K562 (cell line): ENCODE measurements around the gene USP49. TPM values are rescaled to one million over a fixed set of nuclear protein-coding genes. Genes with fewer than 3 reads are reported as not detected.

Source experiments
- ATAC-seq: fragments of 200-7000 bp; cut with Tn5 transposase; 3 replicates; pipeline ENCODE4 v1.9.1; 2020; ENCODE audit warnings: moderate library complexity
- BruUV-seq: library from RNA; stranded (reverse); fragments of 400-500 nt; replicated peaks from 2 replicates; lab custom pipeline; 2021; lab: Mats Ljungman, UMichigan
- CTCF ChIA-PET: fragments of 300-600 bp; formaldehyde crosslinking; extraction: SDS; loops from one replicate; lab custom pipeline; 2021; ENCODE audit warnings: low intra/inter-chr PET ratio; lab: Yijun Ruan, JAX
- POLR2A ChIA-PET: fragments of 300-600, 350-650 bp; sonication (Branson Sonifier 250); formaldehyde crosslinking; extraction: SDS; loops from one replicate; lab custom pipeline; 2021; ENCODE audit warnings: antibody characterized with exemption, inconsistent platforms; lab: Yijun Ruan, JAX
- DNase-seq, 4 experiments: peaks; one replicate each; pipeline versions ENCODE4 v3.0.0 to v3.0.0-alpha.2; 2011 to 2018; ENCODE audit warnings: low spot score in 3 of 4, mixed read lengths in 3 of 4; ENCODE audit errors: extremely low read depth in 1 of 4
- FAIRE-seq: peaks from 2 replicates; lab custom pipeline; 2011; peaks lifted over from hg19 to GRCh38; lab: Jason Lieb, UNC
- H2AFZ ChIP-seq: 2 replicates; pipeline ENCODE4 v1.6.0; 2011; ENCODE audit warnings: low read depth, low read length, control low read depth, inconsistent platforms
- H3K27ac ChIP-seq: fragments of 200-600 bp; 3 replicates; pipeline ENCODE4 v1.8.0; 2011; ENCODE audit warnings: low read depth, mild to moderate bottlenecking, control low read depth, inconsistent platforms, low read length, moderate library complexity, mixed read lengths; ENCODE audit errors: extremely low read depth
- H3K27me3 ChIP-seq, 2 experiments: fragments of 300-600 bp in 1 of 2; 2 replicates in 1 of 2; 3 replicates in 1 of 2; pipeline versions ENCODE4 v1.6.0 to v1.8.0; 2011; ENCODE audit warnings: inconsistent platforms in 2 of 2, low read length in 2 of 2, mild to moderate bottlenecking in 1 of 2, mixed read lengths in 1 of 2, moderate library complexity in 1 of 2; ENCODE audit not compliant: control insufficient read depth in 2 of 2, insufficient read depth in 2 of 2
- H3K36me3 ChIP-seq: fragments of 300-600 bp; 3 replicates; pipeline ENCODE4 v1.8.0; 2011; ENCODE audit warnings: mild to moderate bottlenecking, low read length, inconsistent platforms; ENCODE audit not compliant: control insufficient read depth, insufficient read depth
- H3K4me1 ChIP-seq, 2 experiments: fragments of 200-600 bp in 1 of 2; replicated peaks in 1 of 2; 2 replicates in 1 of 2; 3 replicates in 1 of 2; pipeline versions ENCODE4 v1.5.1 to v1.8.0; 2011; ENCODE audit warnings: inconsistent platforms in 2 of 2, low read length in 2 of 2, mild to moderate bottlenecking in 1 of 2, mixed read lengths in 1 of 2, moderate library complexity in 1 of 2; ENCODE audit not compliant: control insufficient read depth in 2 of 2, insufficient read depth in 2 of 2
- H3K4me2 ChIP-seq: 2 replicates; pipeline ENCODE4 v1.6.1; 2011; ENCODE audit warnings: low read length, control low read depth, inconsistent platforms, mixed read lengths; ENCODE audit not compliant: insufficient read depth
- H3K4me3 ChIP-seq: fragments of 200-600 bp; sonication (generic), shearing (Covaris generic); 2 replicates; pipeline ENCODE4 v1.5.1; 2016; ENCODE audit warnings: control low read depth, inconsistent platforms
- H3K79me2 ChIP-seq: fragments of 200-600 bp; 3 replicates; pipeline ENCODE4 v1.8.0; 2011; ENCODE audit warnings: low read length, inconsistent platforms; ENCODE audit not compliant: control insufficient read depth, insufficient read depth
- H3K9ac ChIP-seq, 2 experiments: 2 replicates each; pipeline versions ENCODE4 v1.6.0 to v1.6.1; 2011; ENCODE audit warnings: low read depth in 2 of 2, low read length in 2 of 2, control low read depth in 1 of 2, inconsistent platforms in 1 of 2, mild to moderate bottlenecking in 1 of 2, mixed read lengths in 1 of 2; ENCODE audit not compliant: insufficient read depth in 1 of 2
- H3K9me1 ChIP-seq: one replicate; pipeline ENCODE4 v1.6.0; 2011; ENCODE audit warnings: inconsistent platforms, mild to moderate bottlenecking, low read length, moderate library complexity; ENCODE audit not compliant: control insufficient read depth, insufficient read depth
- H3K9me3 ChIP-seq: replicated peaks from 2 replicates; pipeline ENCODE4 v1.5.1; 2011; ENCODE audit warnings: low read depth, low read length, inconsistent platforms; ENCODE audit not compliant: control insufficient read depth, insufficient read depth
- H4K20me1 ChIP-seq: replicated peaks from 2 replicates; pipeline ENCODE4 v1.6.1; 2011; ENCODE audit warnings: low read length, inconsistent platforms, mixed read lengths; ENCODE audit not compliant: control insufficient read depth, insufficient read depth
- BHLHE40 ChIP-seq: IDR thresholded peaks from 2 replicates; pipeline ENCODE4 v1.6.1; 2011; ENCODE audit warnings: low read length, improper control_type of control experiment
- ETV1 ChIP-seq: fragments of 450-650 bp; conservative IDR thresholded peaks from 2 replicates; pipeline ENCODE4 v1.6.1; 2016; ENCODE audit warnings: missing genetic modification characterization, control low read depth, low read depth, missing compliant biosample characterization
- HCFC1 ChIP-seq: IDR thresholded peaks from 2 replicates; pipeline ENCODE4 v1.6.1; 2012; ENCODE audit warnings: low read depth, low read length, improper control_type of control experiment
- HIVEP1 ChIP-seq: fragments of 250-450 bp; sonication (Bioruptor Pico); IDR thresholded peaks from 2 replicates; pipeline ENCODE4 v1.4.0; 2020; ENCODE audit warnings: mild to moderate bottlenecking
- HMG20B ChIP-seq: fragments of 250-450 bp; sonication (Bioruptor Pico); IDR thresholded peaks from 2 replicates; pipeline ENCODE4 v1.5.0; 2021; ENCODE audit warnings: mild to moderate bottlenecking
- RBM34 ChIP-seq: fragments of 200-400 bp; formaldehyde crosslinking; IDR thresholded peaks from 2 replicates; pipeline ENCODE4 v1.6.1; 2018; ENCODE audit warnings: low read length, borderline replicate concordance; ENCODE audit not compliant: insufficient read depth
- RFX7 ChIP-seq: fragments of 250-450 bp; sonication (Bioruptor Pico); IDR thresholded peaks from 2 replicates; pipeline ENCODE4 v1.5.1; 2021; ENCODE audit warnings: mild to moderate bottlenecking
- SREBF2 ChIP-seq: sonication (generic); formaldehyde crosslinking; IDR thresholded peaks from 2 replicates; pipeline ENCODE4 v1.4.0; 2020; ENCODE audit warnings: mild to moderate bottlenecking, missing genetic modification reagents
- TBL1XR1 ChIP-seq, 2 experiments: IDR thresholded peaks; 2 replicates each; pipeline ENCODE4 v1.6.1; 2012; ENCODE audit warnings: improper control_type of control experiment in 2 of 2, low read length in 2 of 2, mild to moderate bottlenecking in 1 of 2
- TBP ChIP-seq: optimal IDR thresholded peaks from 2 replicates; pipeline ENCODE3; 2011; ENCODE audit warnings: low read depth, low read length, improper control_type of control experiment
- ZNF431 ChIP-seq: sonication (generic); formaldehyde crosslinking; IDR thresholded peaks from 2 replicates; pipeline ENCODE4 v1.8.0; 2022; ENCODE audit warnings: mild to moderate bottlenecking, missing genetic modification reagents
- WGBS: fragments of 100-300 bp; shearing (Covaris generic); methylation state at CpG from one replicate; pipeline ENCODE4 v1.1.6; 2016; ENCODE audit warnings: low coverage, mixed read lengths; ENCODE audit not compliant: insufficient coverage; ENCODE audit errors: missing lambda C conversion rate; 5-methylcytosine and 5-hydroxymethylcytosine counted together
- in situ Hi-C: fragments of 300-500 bp; cut with MboI; formaldehyde crosslinking; loops from 4 replicates; pipeline ENCODE4 v1.15.0; 2018; ENCODE audit warnings: inconsistent platforms, mixed read lengths
- intact Hi-C: fragments of 100-400 bp; cut with micrococcal nuclease; formaldehyde crosslinking; loops from 2 replicates; pipeline ENCODE4 v1.14.2; 2022
- polyA plus RNA-seq, 8 experiments: library from polyadenylated mRNA; depleted of rRNA in 4 of 8; stranded (reverse) in 5 of 8; unstranded in 3 of 8; fragments of >200 nt; fragmentation: Nextera tagmentation in 2 of 8; fragmentation: Illumina TruSeq in 1 of 8; extraction: Ambion mirVana in 2 of 8; extraction: Trizol in 1 of 8; gene quantifications; 2 replicates each; pipeline versions ENCODE4 v1.2.1 to v1.2.3, GENCODE V29; 2011 to 2014; ENCODE audit warnings: inconsistent platforms in 1 of 8, missing spikeins in 1 of 8
- total RNA-seq, 7 experiments: library from RNA; depleted of rRNA in 6 of 7; stranded (reverse); fragments of >200 nt in 6 of 7; fragmentation: Illumina TruSeq in 2 of 7; extraction: Trizol in 2 of 7; gene quantifications; 2 replicates each; pipeline versions ENCODE4 v1.2.1 to v1.2.3, GENCODE V29; 2011 to 2021; ENCODE audit warnings: low replicate concordance in 1 of 7
- TF ChIP-seq, protein P1 (sequence below): fragments of 250-450 bp; sonication (Bioruptor Pico); IDR thresholded peaks from 2 replicates; pipeline ENCODE4 v1.5.0; 2021; ENCODE audit warnings: mild to moderate bottlenecking, moderate library complexity
- TF ChIP-seq, protein P2 (sequence below): sonication (generic); formaldehyde crosslinking; IDR thresholded peaks from 2 replicates; pipeline ENCODE4 v1.8.1; 2023; ENCODE audit warnings: mild to moderate bottlenecking, missing genetic modification reagents

Gene USP49
- total and polyA plus RNA-seq, 9 of the 15 experiments (the other 6 are each of a cell fraction or from before 2014, with no cell fraction given): 1.0 to 9.9 (median 6.5) TPM

DNA sequence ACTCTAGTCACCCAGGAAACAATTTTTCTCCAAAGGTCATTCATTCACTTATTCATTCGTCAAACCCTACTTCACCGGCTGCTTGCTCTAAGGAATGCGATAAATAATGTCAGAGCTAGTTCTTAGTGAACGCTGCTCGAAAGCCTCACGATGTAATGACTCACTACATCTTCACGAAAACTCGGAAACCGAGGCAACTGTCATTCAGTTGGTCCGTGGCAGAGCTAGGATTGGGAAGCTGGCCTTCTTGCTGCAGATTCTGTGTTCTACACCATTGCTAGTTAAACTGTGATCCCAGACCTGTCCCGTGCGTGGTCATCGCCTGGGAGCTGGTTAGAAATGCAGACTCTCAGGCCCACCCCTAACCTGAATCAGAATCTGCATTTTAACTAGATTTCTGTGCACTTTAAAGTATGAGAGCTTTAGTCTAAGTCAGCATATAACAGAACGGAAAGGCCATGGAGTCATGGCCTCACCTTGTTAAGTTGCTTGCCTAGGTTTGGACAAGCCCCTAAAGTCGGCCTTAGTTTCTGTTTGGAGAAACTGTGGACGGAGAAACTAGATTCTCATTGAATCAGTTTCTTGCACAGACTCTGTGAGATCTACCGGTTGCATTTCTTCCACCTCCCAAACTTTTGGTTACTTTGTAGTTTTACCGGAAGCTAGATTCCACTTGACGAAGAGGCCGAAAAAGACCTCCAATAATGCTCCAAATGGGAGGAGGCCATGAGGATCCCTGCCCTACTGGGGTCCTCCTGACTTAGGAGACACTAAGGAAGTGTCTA, 47.1 kb upstream of the USP49 start:
- FAIRE-seq: peak; percentile 75
- peaks cover 28% of the 10 kb centered on the region for H3K36me3 ChIP-seq
- H3K9ac ChIP-seq: peak overlapping the region; percentile 46 to 94
- H3K79me2 ChIP-seq: peaks cover 52% of the 10 kb centered on the region
- CTCF ChIA-PET: interaction anchor here (2.0 kb wide), 1 partner anchor 102 kb away, joined by 13 read pairs; no protein-coding TSS in a partner anchor
- peak; percentile 0; the same call in 1 of the 3 replicates for ATAC-seq
- POLR2A ChIA-PET: interaction anchor here (0.6 to 13.7 kb wide), 19 partner anchors 8 to 164 kb away, joined by 3 to 166 read pairs (median 4); partner anchors contain the start of genes BYSL and MED20
- H3K9me1 ChIP-seq: no peaks in the 10 kb centered on the region
- intact Hi-C loops (no loop called here), in situ Hi-C loops (no loop called here)
- no peak for DNase-seq
- H3K27me3 ChIP-seq: no peaks in the 10 kb centered on the region
- H3K4me3 ChIP-seq: peak overlapping the region; percentile 81
- H3K27ac ChIP-seq: peak overlapping the region; percentile 72
- peak overlapping the region; percentile 90 for H3K4me2 ChIP-seq
- peak overlapping the region; percentile 81 for H2AFZ ChIP-seq
- WGBS: 14% methylated on average over 20 of the region's 20 CpGs
- H4K20me1 ChIP-seq: no peaks in the 10 kb centered on the region; the same call in 1 of the 2 replicates
- H3K4me1 ChIP-seq: peaks cover 34 to 49% of the 10 kb centered on the region in 2 experiments
- TSS peak; percentile 95 for BruUV-seq
- H3K9me3 ChIP-seq: no peaks in the 10 kb centered on the region
- TF ChIP-seq, protein P1, sequence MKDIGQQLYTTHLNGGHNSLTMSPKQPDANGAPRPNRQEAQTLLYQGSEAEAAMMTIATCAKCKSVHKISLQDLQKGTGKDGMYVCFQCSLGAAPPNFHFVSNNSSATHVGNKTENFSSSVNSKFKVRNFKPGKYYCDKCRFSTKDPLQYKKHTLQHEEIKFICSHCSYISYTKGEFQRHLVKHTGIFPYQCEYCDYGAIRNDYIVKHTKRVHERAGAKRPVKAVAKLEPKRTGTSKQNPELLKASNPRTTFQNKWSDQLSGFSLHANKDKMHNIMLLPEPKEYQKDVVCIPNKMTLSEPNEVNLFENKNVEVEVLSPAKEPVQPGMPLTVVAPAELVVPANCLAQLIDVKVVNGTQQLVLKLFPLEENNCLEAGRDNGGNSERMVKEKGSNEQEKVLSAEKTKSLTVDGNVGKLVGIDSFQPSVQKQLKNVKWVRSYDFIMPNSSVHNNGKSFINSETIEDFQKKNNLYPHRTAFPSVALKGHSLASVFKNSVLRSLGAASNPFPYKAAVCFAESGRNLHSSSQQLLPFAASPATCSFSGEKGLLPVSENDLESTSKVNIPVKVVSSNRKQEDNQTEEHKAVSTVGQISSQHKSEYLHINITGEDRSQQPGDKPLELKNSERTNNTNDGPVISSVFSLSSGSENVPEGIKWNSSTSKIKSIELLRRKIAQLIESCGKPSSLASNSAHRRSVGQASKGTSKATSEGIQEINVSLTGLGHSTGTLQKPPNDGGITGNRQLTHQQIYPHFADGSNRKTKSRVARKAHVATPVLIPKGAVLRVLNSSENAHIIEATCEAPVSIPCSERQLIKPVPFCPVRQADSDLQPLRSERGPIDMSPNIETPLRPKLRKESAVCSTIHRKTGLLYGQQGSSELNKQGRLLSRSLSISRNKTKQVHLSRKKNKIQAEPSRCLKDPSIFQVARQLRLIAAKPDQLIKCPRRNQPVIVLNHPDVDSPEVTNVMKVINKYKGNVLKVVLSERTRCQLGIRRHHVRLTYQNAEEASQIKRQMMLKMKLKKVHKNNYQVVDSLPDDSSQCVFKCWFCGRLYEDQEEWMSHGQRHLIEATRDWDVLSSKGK (CRISPR knock-in tag): no peak
- no peak for TF ChIP-seq SREBF2 (CRISPR knock-in tag)
- TF ChIP-seq ZNF431: no peak
- TF ChIP-seq RFX7 (CRISPR knock-in tag): no peak
- TF ChIP-seq HMG20B: peak; percentile 80; the same call in 1 of the 2 replicates
- TF ChIP-seq TBP: no peak
- no peak for TF ChIP-seq BHLHE40
- no peak for TF ChIP-seq ETV1 (tag)
- 0 out of 2 replicates have a peak, but pooled peaks have one; percentile 1 for TF ChIP-seq HCFC1
- TF ChIP-seq RBM34: no peak
- TF ChIP-seq, protein P2, sequence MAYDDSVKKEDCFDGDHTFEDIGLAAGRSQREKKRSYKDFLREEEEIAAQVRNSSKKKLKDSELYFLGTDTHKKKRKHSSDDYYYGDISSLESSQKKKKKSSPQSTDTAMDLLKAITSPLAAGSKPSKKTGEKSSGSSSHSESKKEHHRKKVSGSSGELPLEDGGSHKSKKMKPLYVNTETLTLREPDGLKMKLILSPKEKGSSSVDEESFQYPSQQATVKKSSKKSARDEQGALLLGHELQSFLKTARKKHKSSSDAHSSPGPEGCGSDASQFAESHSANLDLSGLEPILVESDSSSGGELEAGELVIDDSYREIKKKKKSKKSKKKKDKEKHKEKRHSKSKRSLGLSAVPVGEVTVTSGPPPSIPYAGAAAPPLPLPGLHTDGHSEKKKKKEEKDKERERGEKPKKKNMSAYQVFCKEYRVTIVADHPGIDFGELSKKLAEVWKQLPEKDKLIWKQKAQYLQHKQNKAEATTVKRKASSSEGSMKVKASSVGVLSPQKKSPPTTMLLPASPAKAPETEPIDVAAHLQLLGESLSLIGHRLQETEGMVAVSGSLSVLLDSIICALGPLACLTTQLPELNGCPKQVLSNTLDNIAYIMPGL (CRISPR knock-in tag): no peak
- TF ChIP-seq HIVEP1 (CRISPR knock-in tag): peak; percentile 57; the same call in 1 of the 2 replicates
- no peak for TF ChIP-seq TBL1XR1 (IDR thresholded peaks at IDR 0.05; ENCODE audit: low read length in 2 of 2)
